Stomach (tissue), 9 donors: ENCODE measurements around the gene NARS2. TPM values are rescaled to one million over a fixed set of nuclear protein-coding genes. Genes with fewer than 3 reads are reported as not detected.
A peak's percentile ranks its signal among the peaks of the same experiment; 100 is the strongest.

Experiments
- DNase-seq, 2 donors: peaks; one replicate each; pipeline versions ENCODE4 v3.0.0 to v3.0.0-alpha.2; 2013 to 2019
- H3K27ac ChIP-seq, 5 donors: fragments of 200-600 bp in 4 of 5; sonication (generic) in 4 of 5; one replicate each; pipeline ENCODE4 v1.5.1; 2013 to 2019; ENCODE audit warnings: mild to moderate bottlenecking in 1 of 5, moderate library complexity in 1 of 5
- H3K27me3 ChIP-seq, 3 donors: fragments of 200-600 bp; sonication (generic); one replicate each; pipeline ENCODE4 v1.5.1; 2017 to 2019; ENCODE audit warnings: mixed run types in 1 of 3
- H3K36me3 ChIP-seq, 4 donors: fragments of 200-600 bp; sonication (generic); 1 replicate in 3 of 4; 2 replicates in 1 of 4; pipeline ENCODE4 v1.5.1; 2016 to 2019
- H3K4me1 ChIP-seq, 4 donors: fragments of 200-600 bp; sonication (generic); one replicate each; pipeline ENCODE4 v1.5.1; 2016 to 2019
- H3K4me3 ChIP-seq, 4 donors: fragments of 200-600 bp; sonication (generic) in 3 of 4; one replicate each; pipeline ENCODE4 v1.5.1; 2016 to 2019; ENCODE audit warnings: mild to moderate bottlenecking in 1 of 4
- H3K9me3 ChIP-seq, 4 donors: fragments of 200-600 bp; sonication (generic); one replicate each; pipeline ENCODE4 v1.5.1; 2016 to 2019
- EP300 ChIP-seq: sonication (generic); formaldehyde crosslinking; IDR thresholded peaks from one replicate; pipeline ENCODE4 v1.6.1; 2017; ENCODE audit warnings: antibody characterized with exemption
- POLR2A ChIP-seq, 4 donors: fragments of 450-650 bp; IDR thresholded peaks; one replicate each; pipeline ENCODE4 v1.6.1; 2016; ENCODE audit warnings: antibody characterized with exemption in 4 of 4, control low read depth in 2 of 4, mild to moderate bottlenecking in 1 of 4, moderate library complexity in 1 of 4
- POLR2AphosphoS5 ChIP-seq, 3 donors: sonication (generic); formaldehyde crosslinking; IDR thresholded peaks; one replicate each; pipeline ENCODE4 v1.6.1; 2016; ENCODE audit warnings: antibody characterized with exemption in 3 of 3
- WGBS, 5 donors: extraction: QIAGEN DNeasy Blood & Tissue Kit in 3 of 5; methylation state at CpG; one replicate each; pipeline versions ENCODE4 v1.1.5 to v1.1.7; 2013 to 2018; 5-methylcytosine and 5-hydroxymethylcytosine counted together
- intact Hi-C: fragments of 100-400 bp; cut with DNase I; formaldehyde crosslinking; loops from one replicate; pipeline ENCODE4 v1.15.1; 2023; ENCODE audit warnings: low total_unique reads
- polyA plus RNA-seq, 3 donors: library from polyadenylated mRNA; stranded (reverse); fragments of 200-250 nt; gene quantifications; one replicate each; pipeline ENCODE4 v1.2.3, GENCODE V29; 2013
- total RNA-seq, 5 donors: library from RNA; depleted of rRNA; stranded (reverse); fragments of >200 nt; gene quantifications; one replicate each; pipeline versions ENCODE4 v1.1.0 to v1.2.3, GENCODE V29; 2014 to 2016
- TF ChIP-seq, protein P1 (sequence below), 7 experiments: fragments of 450-650 bp in 4 of 7; fragments of 200-600 bp in 3 of 7; sonication (generic) in 3 of 7; IDR thresholded peaks; one replicate each; pipeline ENCODE4 v1.5.1; 2016 to 2019; ENCODE audit warnings: antibody characterized with exemption in 7 of 7, control low read depth in 2 of 7, mild to moderate bottlenecking in 1 of 7
- donor health status: healthy with polysubstance abuse.
- donor health status: Bipolar disorder and iron deficiency.
- donor health status: healthy.

The NARS2 gene
- total and polyA plus RNA-seq, 8 donors = 4.7 to 34.5 (median 14.1) TPM

GRCh38 chr11:78548911-78549590 lies 25.6 kb downstream of the NARS2 start:
- Histone ChIP-seq H3K27me3 (no peaks in the 10 kb centered on the region), H3K4me3 (no peak overlapping the region), H3K36me3 (no peaks in the 10 kb centered on the region), H3K4me1 (peaks cover 4 to 21% (median 14%) of the 10 kb centered on the region in 4 donors), H3K27ac (no peak overlapping the region), H3K9me3 (no peaks in the 10 kb centered on the region)
- DNase-seq = no peak
- intact Hi-C loops = no loop called here
- TF ChIP-seq, protein P1, sequence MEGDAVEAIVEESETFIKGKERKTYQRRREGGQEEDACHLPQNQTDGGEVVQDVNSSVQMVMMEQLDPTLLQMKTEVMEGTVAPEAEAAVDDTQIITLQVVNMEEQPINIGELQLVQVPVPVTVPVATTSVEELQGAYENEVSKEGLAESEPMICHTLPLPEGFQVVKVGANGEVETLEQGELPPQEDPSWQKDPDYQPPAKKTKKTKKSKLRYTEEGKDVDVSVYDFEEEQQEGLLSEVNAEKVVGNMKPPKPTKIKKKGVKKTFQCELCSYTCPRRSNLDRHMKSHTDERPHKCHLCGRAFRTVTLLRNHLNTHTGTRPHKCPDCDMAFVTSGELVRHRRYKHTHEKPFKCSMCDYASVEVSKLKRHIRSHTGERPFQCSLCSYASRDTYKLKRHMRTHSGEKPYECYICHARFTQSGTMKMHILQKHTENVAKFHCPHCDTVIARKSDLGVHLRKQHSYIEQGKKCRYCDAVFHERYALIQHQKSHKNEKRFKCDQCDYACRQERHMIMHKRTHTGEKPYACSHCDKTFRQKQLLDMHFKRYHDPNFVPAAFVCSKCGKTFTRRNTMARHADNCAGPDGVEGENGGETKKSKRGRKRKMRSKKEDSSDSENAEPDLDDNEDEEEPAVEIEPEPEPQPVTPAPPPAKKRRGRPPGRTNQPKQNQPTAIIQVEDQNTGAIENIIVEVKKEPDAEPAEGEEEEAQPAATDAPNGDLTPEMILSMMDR (IDR thresholded peaks at IDR 0.05) = no peak
- TF ChIP-seq POLR2A (IDR thresholded peaks at IDR 0.05) = no peak
- WGBS, 5 donors = 56 to 65% (median 59%) methylated on average over 2 of the region's 2 CpGs

GRCh38 chr11:78547931-78548705 lies 26.5 kb downstream of the NARS2 start:
- no peak for DNase-seq
- WGBS, 5 donors = 79 to 88% (median 87%) methylated on average over 8 of the region's 8 CpGs
- Histone ChIP-seq H3K36me3 (no peaks in the 10 kb centered on the region), H3K4me3 (no peak overlapping the region), H3K4me1 (peaks cover 4 to 21% (median 14%) of the 10 kb centered on the region in 4 donors), H3K9me3 (no peaks in the 10 kb centered on the region), H3K27me3 (no peaks in the 10 kb centered on the region), H3K27ac (no peak overlapping the region)
- intact Hi-C loops = no loop called here
- TF ChIP-seq POLR2A (IDR thresholded peaks at IDR 0.05) (no peak), POLR2AphosphoS5 (IDR thresholded peaks at IDR 0.05) (no peak), EP300 (no peak)
- TF ChIP-seq, protein P1 (IDR thresholded peaks at IDR 0.05) = no peak

- intact Hi-C loops = no loop called here
- H3K4me1 ChIP-seq = peaks cover 0 to 34% (median 14%) of the 10 kb centered on the region in 4 donors
- H3K4me3 ChIP-seq = no peak overlapping the region
- no peak for TF ChIP-seq POLR2A (IDR thresholded peaks at IDR 0.05)
- TF ChIP-seq POLR2AphosphoS5 (IDR thresholded peaks at IDR 0.05) = no peak
- TF ChIP-seq EP300 = no peak
- TF ChIP-seq, protein P1 (IDR thresholded peaks at IDR 0.05) = no peak
- peak overlapping the region in 1 of 5 donors; percentile 8 for H3K27ac ChIP-seq
- peak in 1 of 2 donors; percentile 20 for DNase-seq
- H3K27me3 ChIP-seq = no peaks in the 10 kb centered on the region
- H3K36me3 ChIP-seq = peaks cover 0 to under 1% (median 0%) of the 10 kb centered on the region in 4 donors
- H3K9me3 ChIP-seq = no peaks in the 10 kb centered on the region
- 11 to 33% (median 20%) methylated on average over 2 of the region's 2 CpGs for WGBS, 5 donors
Observed at GRCh38 chr11:78542007-78542406, 32.7 kb downstream of the NARS2 start.

DNA sequence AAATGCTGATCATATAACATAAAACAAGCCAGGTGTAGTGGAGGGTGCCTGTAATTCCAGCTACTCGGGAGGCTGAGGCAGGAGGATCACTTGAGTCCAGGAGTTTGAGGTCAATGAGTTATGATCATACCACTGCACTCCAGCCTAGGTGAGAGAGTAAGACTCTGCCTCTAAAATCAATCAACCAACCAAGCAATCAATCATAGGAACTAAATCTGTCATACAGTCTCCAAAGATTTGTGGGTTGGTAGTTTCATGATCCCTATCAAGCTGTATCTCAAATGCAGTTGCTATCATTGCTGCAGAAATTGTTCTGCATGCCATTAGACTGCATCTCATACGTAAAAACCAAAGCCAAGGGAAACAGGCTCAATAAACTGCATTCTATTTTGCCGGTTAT lies 33.1 kb downstream of the NARS2 start:
- H3K4me3 ChIP-seq = no peak overlapping the region
- no peak for DNase-seq

More for the DNA sequence above, 33.1 kb downstream of the NARS2 start:
- Histone ChIP-seq H3K27me3 (no peaks in the 10 kb centered on the region), H3K9me3 (no peaks in the 10 kb centered on the region), H3K36me3 (peaks cover 0 to 4% (median 2%) of the 10 kb centered on the region in 4 donors), H3K27ac (peak overlapping the region in 1 of 5 donors; percentile 8), H3K4me1 (peaks cover 0 to 34% (median 14%) of the 10 kb centered on the region in 4 donors)
- 39 to 63% (median 47%) methylated on average over 3 of the region's 3 CpGs for whole genome bisulfite sequencing, 5 donors
- TF ChIP-seq POLR2A (IDR thresholded peaks at IDR 0.05) = no peak
- TF ChIP-seq, protein P1 (IDR thresholded peaks at IDR 0.05) = no peak
- TF ChIP-seq EP300 = no peak
- TF ChIP-seq POLR2AphosphoS5 (IDR thresholded peaks at IDR 0.05) = no peak
- intact Hi-C loops = no loop called here
